Measurements from ENCODE around the gene NEK6. TPM values are rescaled to one million over a fixed set of nuclear protein-coding genes. Genes with fewer than 3 reads are reported as not detected.

The NEK6 gene
- total and polyA plus RNA-seq, 2 experiments from 2014 or later = 33.5 to 44.7 TPM

DNA sequence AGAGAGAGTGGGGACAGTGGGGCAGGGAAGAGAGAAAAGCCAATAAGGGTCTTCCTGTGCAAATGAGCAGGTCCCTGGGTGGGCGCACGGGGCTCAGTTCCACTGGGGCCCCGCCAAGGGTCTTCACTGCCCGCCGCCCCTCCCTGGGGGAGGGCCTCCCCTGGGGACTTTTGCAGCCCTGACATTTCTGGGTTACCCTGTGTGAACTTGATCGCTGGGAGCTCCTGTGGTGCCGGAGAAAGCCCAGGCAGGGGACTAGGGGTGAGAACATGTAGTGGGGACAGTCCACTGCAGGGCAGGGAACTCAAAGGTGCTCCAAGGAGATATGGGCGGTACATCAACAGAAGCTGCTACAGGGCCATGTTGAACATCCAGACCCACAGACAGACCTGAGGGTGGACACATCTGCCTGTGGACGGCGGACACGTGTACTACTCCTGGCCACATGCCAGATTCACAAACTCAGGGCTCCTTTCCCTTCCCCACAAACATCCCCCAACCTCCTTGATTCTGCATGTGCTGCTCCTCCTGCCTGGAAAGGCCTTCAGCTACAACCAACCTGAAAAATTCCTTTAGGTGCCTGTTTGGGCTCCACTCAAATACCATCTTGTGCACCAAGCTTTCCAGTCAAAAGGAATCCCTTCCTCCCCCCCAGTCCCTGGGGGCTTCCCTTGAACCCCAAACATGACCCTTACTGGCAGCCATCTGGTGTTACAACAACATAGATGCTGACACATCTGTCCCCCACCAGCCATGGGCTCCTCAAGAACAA lies 43.0 kb upstream of the NEK6 start:
- Histone ChIP-seq H3K9me2 (replicated peaks; ENCODE audit: insufficient read depth) (no peaks in the 10 kb centered on the region), H3K79me2 (no peaks in the 10 kb centered on the region), H4K20me1 (ENCODE audit: insufficient read depth, poor library complexity, severe bottlenecking) (no peaks in the 10 kb centered on the region), H3K27me3 (no peaks in the 10 kb centered on the region), H3K4me2 (no peak overlapping the region), H3K27ac (no peak overlapping the region), H2AFZ (no peak overlapping the region), H3K9me3 (ENCODE audit: low read depth) (no peaks in the 10 kb centered on the region), H3K36me3 (replicated peaks; ENCODE audit: insufficient read depth, low read depth) (no peaks in the 10 kb centered on the region), H3K4me3 (no peak overlapping the region), H3K4me1 (ENCODE audit: insufficient read depth) (no peaks in the 10 kb centered on the region)
- WGBS (ENCODE audit: low lambda C conversion rate, missing lambda C conversion rate) = 87% methylated on average over 11 of the region's 11 CpGs
- TF ChIP-seq, protein P1, sequence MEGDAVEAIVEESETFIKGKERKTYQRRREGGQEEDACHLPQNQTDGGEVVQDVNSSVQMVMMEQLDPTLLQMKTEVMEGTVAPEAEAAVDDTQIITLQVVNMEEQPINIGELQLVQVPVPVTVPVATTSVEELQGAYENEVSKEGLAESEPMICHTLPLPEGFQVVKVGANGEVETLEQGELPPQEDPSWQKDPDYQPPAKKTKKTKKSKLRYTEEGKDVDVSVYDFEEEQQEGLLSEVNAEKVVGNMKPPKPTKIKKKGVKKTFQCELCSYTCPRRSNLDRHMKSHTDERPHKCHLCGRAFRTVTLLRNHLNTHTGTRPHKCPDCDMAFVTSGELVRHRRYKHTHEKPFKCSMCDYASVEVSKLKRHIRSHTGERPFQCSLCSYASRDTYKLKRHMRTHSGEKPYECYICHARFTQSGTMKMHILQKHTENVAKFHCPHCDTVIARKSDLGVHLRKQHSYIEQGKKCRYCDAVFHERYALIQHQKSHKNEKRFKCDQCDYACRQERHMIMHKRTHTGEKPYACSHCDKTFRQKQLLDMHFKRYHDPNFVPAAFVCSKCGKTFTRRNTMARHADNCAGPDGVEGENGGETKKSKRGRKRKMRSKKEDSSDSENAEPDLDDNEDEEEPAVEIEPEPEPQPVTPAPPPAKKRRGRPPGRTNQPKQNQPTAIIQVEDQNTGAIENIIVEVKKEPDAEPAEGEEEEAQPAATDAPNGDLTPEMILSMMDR (IDR thresholded peaks at IDR 0.05; ENCODE audit: poor library complexity) = no peak
- no peak for TF ChIP-seq EZH2phosphoT487 (IDR thresholded peaks at IDR 0.05; ENCODE audit: low read depth, severe bottlenecking, unreplicated experiment)
- no peak for TF ChIP-seq EZH2 (IDR thresholded peaks at IDR 0.05; ENCODE audit: borderline replicate concordance)
- DNase-seq (ENCODE audit: low spot score) = no peak

DNA sequence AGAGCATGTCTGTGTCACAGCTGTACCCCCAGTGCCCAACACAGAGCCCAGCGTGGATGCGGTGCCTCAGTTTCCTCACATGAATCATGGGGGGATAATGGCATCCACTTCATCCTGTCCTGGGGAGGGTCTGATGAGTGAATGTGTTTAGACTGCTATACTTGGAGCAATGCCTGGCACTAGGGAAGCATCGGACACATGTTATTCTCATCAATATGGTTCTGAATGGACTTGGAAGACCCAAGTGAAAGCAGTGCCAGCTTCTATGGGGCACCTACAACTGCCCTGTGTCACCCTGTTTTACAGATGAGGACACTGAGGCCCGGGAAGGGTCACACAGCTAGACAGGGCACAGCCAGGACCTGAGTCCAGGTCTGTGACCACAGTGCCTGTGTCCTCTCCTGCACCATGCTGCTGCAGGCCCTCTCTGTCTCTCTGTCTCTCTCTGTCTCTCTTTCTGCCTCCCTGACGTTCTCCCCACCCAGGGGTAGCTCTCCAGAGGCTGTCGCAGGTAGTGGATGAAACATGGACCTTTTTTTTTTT lies 42.3 kb upstream of the NEK6 start:
- no peaks in the 10 kb centered on the region for H3K9me3 ChIP-seq (ENCODE audit: low read depth)
- WGBS (ENCODE audit: low lambda C conversion rate, missing lambda C conversion rate) = 87% methylated on average over 6 of the region's 6 CpGs
- H3K79me2 ChIP-seq = no peaks in the 10 kb centered on the region
- H3K4me1 ChIP-seq (ENCODE audit: insufficient read depth) = no peaks in the 10 kb centered on the region
- no peak for DNase-seq (ENCODE audit: low spot score)
- no peak overlapping the region for H3K27ac ChIP-seq
- no peaks in the 10 kb centered on the region for H3K9me2 ChIP-seq (replicated peaks; ENCODE audit: insufficient read depth)
- no peaks in the 10 kb centered on the region for H3K27me3 ChIP-seq
- no peak overlapping the region for H2AFZ ChIP-seq
- H3K4me2 ChIP-seq = no peak overlapping the region
- no peaks in the 10 kb centered on the region for H3K36me3 ChIP-seq (replicated peaks; ENCODE audit: insufficient read depth, low read depth)
- H4K20me1 ChIP-seq (ENCODE audit: insufficient read depth, poor library complexity, severe bottlenecking) = no peaks in the 10 kb centered on the region
- TF ChIP-seq EZH2 (IDR thresholded peaks at IDR 0.05; ENCODE audit: borderline replicate concordance) (no peak), EZH2phosphoT487 (IDR thresholded peaks at IDR 0.05; ENCODE audit: low read depth, severe bottlenecking, unreplicated experiment) (no peak)
- TF ChIP-seq, protein P1 (IDR thresholded peaks at IDR 0.05; ENCODE audit: poor library complexity) = no peak
- no peak overlapping the region for H3K4me3 ChIP-seq

DNA sequence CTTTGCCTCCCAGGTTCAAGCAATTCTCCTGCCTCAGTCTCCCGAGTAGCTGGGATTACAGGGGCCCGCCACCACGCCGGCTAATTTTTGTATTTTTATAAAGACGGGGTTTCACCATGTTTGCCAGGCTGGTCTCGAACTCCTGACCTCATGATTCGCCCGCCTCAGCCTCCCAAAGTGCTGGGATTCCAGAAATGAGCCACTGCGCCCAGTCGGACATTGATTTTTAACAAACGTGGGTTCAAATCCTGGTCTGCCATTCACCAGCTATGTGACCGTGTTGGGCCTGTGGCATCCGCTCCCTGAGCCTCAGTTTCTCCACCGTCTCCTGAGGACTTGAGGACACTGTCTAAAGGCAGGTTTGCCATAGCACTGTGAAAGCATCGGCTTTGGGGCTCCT lies 41.8 kb upstream of the NEK6 start:
- Histone ChIP-seq H2AFZ (no peak overlapping the region), H3K27ac (no peak overlapping the region), H3K4me2 (no peak overlapping the region), H3K79me2 (no peaks in the 10 kb centered on the region), H3K9me3 (ENCODE audit: low read depth) (no peaks in the 10 kb centered on the region), H4K20me1 (ENCODE audit: insufficient read depth, poor library complexity, severe bottlenecking) (no peaks in the 10 kb centered on the region), H3K36me3 (replicated peaks; ENCODE audit: insufficient read depth, low read depth) (no peaks in the 10 kb centered on the region), H3K27me3 (no peaks in the 10 kb centered on the region), H3K9me2 (replicated peaks; ENCODE audit: insufficient read depth) (no peaks in the 10 kb centered on the region), H3K4me1 (ENCODE audit: insufficient read depth) (no peaks in the 10 kb centered on the region), H3K4me3 (no peak overlapping the region)
- WGBS (ENCODE audit: low lambda C conversion rate, missing lambda C conversion rate) = 95% methylated on average over 12 of the region's 15 CpGs
- TF ChIP-seq EZH2 (IDR thresholded peaks at IDR 0.05; ENCODE audit: borderline replicate concordance) (no peak), EZH2phosphoT487 (IDR thresholded peaks at IDR 0.05; ENCODE audit: low read depth, severe bottlenecking, unreplicated experiment) (no peak)
- TF ChIP-seq, protein P1 (IDR thresholded peaks at IDR 0.05; ENCODE audit: poor library complexity) = no peak
- no peak for DNase-seq (ENCODE audit: low spot score)

All from hepatocyte (in vitro differentiated cells).